GM18507 (cell line): ENCODE data around the gene MYBPC3.

Source experiments
- DNase-seq: peaks from one replicate; pipeline ENCODE4 v3.0.0; 2011; ENCODE audit warnings: low read depth; ENCODE audit not compliant: insufficient read length; ENCODE audit errors: extremely low spot score
- FAIRE-seq: peaks from 2 replicates; lab custom pipeline; 2011; peaks lifted over from hg19 to GRCh38; lab: Jason Lieb, UNC

MYBPC3 gene

GRCh38 chr11:47352556-47352955, at the start of gene MYBPC3:
TSS of gene MYBPC3 (minus strand) at chr11:47352702. CDS start at chr11:47352647, 55 bp downstream.
- no peak for DNase-seq
- no peak for FAIRE-seq

- peak; percentile 71 for FAIRE-seq
- no peak for DNase-seq
Observed at GRCh38 chr11:47400768-47401279, 48.3 kb upstream of the MYBPC3 start.

- DNase-seq: no peak
- FAIRE-seq: peak; percentile 12
Observed at GRCh38 chr11:47399860-47400767, 47.6 kb upstream of the MYBPC3 start.

GRCh38 chr11:47398551-47398950, 46.0 kb upstream of the MYBPC3 start:
- DNase-seq: no peak
- FAIRE-seq: no peak

GRCh38 chr11:47398011-47398410, 45.5 kb upstream of the MYBPC3 start:
- DNase-seq (no peak), FAIRE-seq (no peak)

DNA sequence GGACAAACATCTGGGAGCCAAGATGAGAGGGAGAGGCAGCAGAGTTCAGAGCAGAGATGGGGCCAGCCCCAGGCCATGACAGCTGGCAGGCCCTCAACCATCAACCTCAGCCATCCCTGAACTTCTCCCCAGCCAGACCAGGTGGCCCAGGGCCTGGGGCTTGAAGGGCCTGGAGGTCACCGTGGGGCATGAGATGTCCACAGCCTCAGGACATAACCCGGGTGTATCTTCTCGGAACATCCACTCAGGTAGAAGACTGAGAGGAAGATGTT, 43.5 kb upstream of the MYBPC3 start:
- FAIRE-seq (no peak), DNase-seq (no peak)

GRCh38 chr11:47395223-47396048, 42.9 kb upstream of the MYBPC3 start:
- DNase-seq: no peak
- no peak for FAIRE-seq

GRCh38 chr11:47394322-47395222, 42.1 kb upstream of the MYBPC3 start:
- peak; percentile 75 for DNase-seq
- FAIRE-seq: peak; percentile 79

GRCh38 chr11:47394050-47394321, 41.5 kb upstream of the MYBPC3 start:
- no peak for FAIRE-seq
- no peak for DNase-seq

DNA sequence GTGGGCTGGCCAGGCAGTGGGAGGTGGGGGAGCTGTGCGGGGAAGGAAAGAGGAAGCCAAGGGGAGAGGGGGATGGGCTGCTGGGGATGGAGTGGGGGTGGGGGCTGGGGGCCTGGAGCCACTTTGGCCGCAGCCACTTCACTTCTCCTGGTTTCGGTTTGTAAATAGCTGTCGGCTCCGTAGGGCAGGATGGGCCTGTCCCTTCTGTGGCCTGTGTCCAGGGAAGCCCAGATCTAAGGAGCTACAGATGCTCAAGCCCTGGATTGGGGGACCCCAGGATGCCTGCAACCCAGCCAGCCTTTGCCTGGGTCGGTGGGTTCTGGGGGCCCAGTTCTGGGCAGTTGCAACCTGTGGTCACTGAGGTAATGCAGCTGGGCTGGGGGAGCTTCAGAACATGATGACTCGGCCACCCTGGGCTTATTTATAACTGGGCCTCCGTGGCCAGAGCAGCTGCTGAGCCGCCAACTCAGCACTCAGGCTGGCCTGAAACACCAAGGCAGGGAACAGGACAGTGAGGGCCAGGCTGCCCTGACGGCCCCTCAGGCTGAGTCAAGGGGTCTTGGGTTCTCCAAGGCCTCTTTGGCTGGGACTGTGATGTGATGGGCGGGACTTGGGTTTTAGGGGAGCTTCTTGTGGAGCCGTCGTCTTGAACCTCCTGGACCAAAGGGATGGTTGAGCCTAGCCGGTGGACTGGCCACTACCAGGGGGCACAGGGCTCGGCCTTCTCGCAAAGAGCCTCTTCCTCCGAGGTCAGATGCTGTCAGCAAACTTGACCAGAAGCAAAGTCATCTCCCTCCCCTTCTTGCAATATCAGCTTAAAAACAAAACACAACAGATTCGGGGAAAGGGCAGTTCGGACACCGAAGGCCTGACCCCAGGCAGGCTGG, 40.9 kb upstream of the MYBPC3 start:
- no peak for DNase-seq
- no peak for FAIRE-seq

DNA sequence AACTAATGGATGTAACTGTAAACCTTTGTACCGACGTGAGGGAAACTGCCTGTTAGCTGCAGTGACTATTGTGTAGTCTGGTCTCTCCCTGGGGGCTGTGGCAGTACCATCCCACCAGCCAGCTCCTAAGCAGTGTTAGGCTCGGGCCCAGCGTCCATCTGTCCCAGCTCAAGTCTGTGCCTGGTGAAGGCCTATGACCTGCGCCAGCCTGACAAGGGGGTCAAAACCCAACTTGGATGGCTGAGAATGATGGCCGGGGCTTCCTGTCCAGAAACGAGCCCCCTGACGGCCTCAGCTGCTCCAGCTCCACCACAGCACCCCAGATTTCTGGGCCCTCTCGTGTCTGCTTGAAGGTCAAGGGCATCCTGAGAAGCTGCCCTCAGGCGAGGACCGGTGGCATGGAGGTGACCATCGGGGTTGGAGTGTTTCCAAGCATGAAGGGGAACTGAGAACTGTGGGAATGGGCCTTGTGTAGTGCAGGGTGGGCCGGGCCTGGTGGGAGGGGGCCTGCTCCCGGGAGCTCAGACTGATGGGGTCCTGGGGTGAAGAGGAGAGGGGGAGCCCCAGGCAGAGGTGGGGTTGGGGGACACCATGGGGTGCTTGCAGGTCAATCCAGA, 40.2 kb upstream of the MYBPC3 start:
- no peak for FAIRE-seq
- DNase-seq: no peak

DNA sequence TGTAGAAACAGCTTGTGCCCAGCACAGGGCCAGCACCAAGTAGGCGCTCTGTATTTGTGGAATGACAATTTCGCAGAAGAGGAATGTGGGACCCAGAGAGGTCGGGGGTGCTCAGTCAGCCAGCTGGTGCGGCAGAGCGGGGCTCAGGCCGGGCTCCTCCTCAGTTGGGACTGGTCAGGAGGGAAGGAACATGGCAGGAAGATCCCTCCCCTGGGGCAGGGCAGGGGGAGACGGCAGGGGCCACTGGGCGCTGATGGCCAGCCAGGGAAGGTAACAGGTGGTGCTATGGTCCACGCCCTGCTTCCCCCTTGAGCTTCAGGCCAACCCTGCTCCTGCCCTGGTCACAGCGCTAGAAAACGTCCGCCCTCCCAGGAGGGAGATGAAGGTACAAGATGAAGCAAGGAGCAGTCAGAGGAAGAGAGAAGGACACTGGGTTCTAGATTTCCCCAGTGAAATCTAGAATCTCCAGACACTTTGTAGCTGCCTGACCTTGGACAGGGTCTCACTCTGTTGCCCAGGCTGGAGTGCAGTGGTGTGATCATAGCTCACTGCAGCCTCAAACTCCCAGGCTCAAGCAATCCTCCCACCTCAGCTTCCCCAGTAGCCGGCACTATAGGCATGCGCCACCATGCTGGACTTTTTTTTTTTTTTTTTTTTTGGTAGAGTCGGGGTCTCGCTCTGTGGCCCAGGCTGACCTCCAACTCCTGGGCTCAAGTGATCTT, 39.4 kb upstream of the MYBPC3 start:
- DNase-seq (no peak), FAIRE-seq (no peak)

- FAIRE-seq (no peak), DNase-seq (no peak)
Observed at GRCh38 chr11:47391077-47391583, 38.6 kb upstream of the MYBPC3 start.

GRCh38 chr11:47390422-47390760, 37.9 kb upstream of the MYBPC3 start:
- no peak for DNase-seq
- FAIRE-seq: no peak

DNA sequence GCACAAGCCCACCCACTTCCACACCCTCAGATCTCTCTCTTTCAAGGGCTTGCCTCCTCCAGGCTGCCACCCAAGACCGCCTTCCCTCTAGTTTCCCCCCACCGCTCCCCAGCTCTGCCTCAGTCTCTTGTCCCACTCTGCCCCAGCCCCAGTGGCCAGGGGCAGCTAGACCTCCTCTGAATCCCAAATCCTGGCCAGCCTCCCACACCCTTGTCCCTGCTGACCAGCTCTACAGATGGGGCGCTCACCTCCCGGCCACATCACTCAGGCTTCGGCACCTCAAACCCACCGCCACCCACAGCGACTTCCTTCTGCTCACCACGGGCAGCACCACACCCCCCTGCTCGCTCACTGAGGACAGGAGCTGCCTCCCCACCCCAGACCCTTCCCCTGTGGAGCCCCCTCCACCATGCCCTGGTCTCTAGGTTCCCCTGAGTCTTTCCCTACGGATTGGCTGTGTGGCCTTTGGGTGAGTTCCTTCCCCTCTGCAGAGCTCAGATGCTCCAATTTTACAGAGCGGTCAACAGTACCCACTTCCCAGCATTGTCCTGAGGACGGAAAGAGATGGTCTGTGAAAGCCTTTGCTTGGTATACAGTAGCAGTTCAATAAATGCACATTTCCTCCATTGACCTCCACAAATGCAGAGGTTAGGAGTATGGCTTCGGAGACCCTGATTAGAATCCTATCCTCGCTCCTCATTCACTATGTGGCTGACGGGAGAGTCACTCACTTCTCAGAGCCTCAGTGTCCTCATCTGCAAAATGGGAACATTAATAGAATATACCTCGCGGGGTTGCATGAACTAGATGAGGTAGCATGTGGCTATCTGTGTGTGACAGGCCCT, 37.3 kb upstream of the MYBPC3 start:
- FAIRE-seq: no peak

GRCh38 chr11:47388697-47389576, 36.4 kb upstream of the MYBPC3 start:
- DNase-seq (no peak), FAIRE-seq (no peak)

More for the DNA sequence above, 37.3 kb upstream of the MYBPC3 start:
- no peak for DNase-seq
